Hepatocyte (in vitro differentiated cells): ENCODE measurements around the gene FKBP11. TPM values are rescaled to one million over a fixed set of nuclear protein-coding genes. Genes with fewer than 3 reads are reported as not detected.

Experiments used
- DNase-seq: peaks from one replicate; pipeline ENCODE4 v3.0.0-alpha.2; 2016; ENCODE audit warnings: low spot score
- H2AFZ ChIP-seq: fragments of 200-600 bp; sonication (generic); 2 replicates; pipeline ENCODE4 v1.6.0; 2016; ENCODE audit warnings: antibody characterized with exemption, mild to moderate bottlenecking
- H3K27ac ChIP-seq: fragments of 200-600 bp; sonication (generic); 2 replicates; pipeline ENCODE4 v1.5.1; 2016; ENCODE audit warnings: mild to moderate bottlenecking
- H3K27me3 ChIP-seq: fragments of 200-600 bp; sonication (generic); 2 replicates; pipeline ENCODE4 v1.6.1; 2016
- H3K36me3 ChIP-seq: fragments of 200-600 bp; sonication (generic); replicated peaks from 2 replicates; pipeline ENCODE4 v1.5.1; 2016; ENCODE audit warnings: low read depth; ENCODE audit not compliant: insufficient read depth
- H3K4me1 ChIP-seq: fragments of 200-600 bp; sonication (generic); 2 replicates; pipeline ENCODE4 v1.5.1; 2016; ENCODE audit warnings: mild to moderate bottlenecking, moderate library complexity; ENCODE audit not compliant: insufficient read depth
- H3K4me2 ChIP-seq: fragments of 200-600 bp; sonication (generic); 2 replicates; pipeline ENCODE4 v1.6.0; 2016
- H3K4me3 ChIP-seq: fragments of 200-600 bp; sonication (generic); 2 replicates; pipeline ENCODE4 v1.5.1; 2016; ENCODE audit warnings: mild to moderate bottlenecking
- H3K79me2 ChIP-seq: fragments of 200-600 bp; sonication (generic); 2 replicates; pipeline ENCODE4 v1.6.0; 2017; ENCODE audit warnings: mild to moderate bottlenecking
- H3K9me2 ChIP-seq: fragments of 200-600 bp; sonication (generic); replicated peaks from 2 replicates; pipeline ENCODE4 v1.6.0; 2017; ENCODE audit warnings: mild to moderate bottlenecking; ENCODE audit not compliant: insufficient read depth
- H3K9me3 ChIP-seq: fragments of 200-600 bp; sonication (generic); 2 replicates; pipeline ENCODE4 v1.5.1; 2016; ENCODE audit warnings: low read depth, mild to moderate bottlenecking
- H4K20me1 ChIP-seq: fragments of 200-600 bp; sonication (generic); 2 replicates; pipeline ENCODE4 v1.6.0; 2016; ENCODE audit warnings: mild to moderate bottlenecking; ENCODE audit not compliant: insufficient read depth, poor library complexity, severe bottlenecking
- EZH2 ChIP-seq: fragments of 200-600 bp; sonication (generic); IDR thresholded peaks from 2 replicates; pipeline ENCODE4 v1.6.1; 2016; ENCODE audit warnings: antibody characterized with exemption, mild to moderate bottlenecking, borderline replicate concordance
- EZH2phosphoT487 ChIP-seq: fragments of 200-600 bp; sonication (generic); IDR thresholded peaks from one replicate; pipeline ENCODE4 v1.6.1; 2018; ENCODE audit warnings: antibody characterized with exemption, mild to moderate bottlenecking, low read depth, moderate library complexity; ENCODE audit not compliant: unreplicated experiment, severe bottlenecking
- WGBS: methylation state at CpG from one replicate; pipeline ENCODE4 v1.1.6; 2016; ENCODE audit warnings: low lambda C conversion rate; ENCODE audit errors: missing lambda C conversion rate; 5-methylcytosine and 5-hydroxymethylcytosine counted together
- polyA plus RNA-seq: library from polyadenylated mRNA; unstranded; fragments of >200 nt; fragmentation: Nextera tagmentation; extraction: Ambion mirVana; gene quantifications from 2 replicates; pipeline ENCODE4 v1.2.1, GENCODE V29; 2016
- total RNA-seq: library from RNA; depleted of rRNA; stranded (reverse); fragments of >200 nt; gene quantifications from 2 replicates; pipeline ENCODE4 v1.2.3, GENCODE V29; 2014
- TF ChIP-seq, protein P1 (sequence below): fragments of 200-600 bp; sonication (generic); IDR thresholded peaks from 2 replicates; pipeline ENCODE4 v1.5.1; 2016; ENCODE audit warnings: antibody characterized with exemption, mild to moderate bottlenecking; ENCODE audit not compliant: poor library complexity

FKBP11 gene
- total and polyA plus RNA-seq, 2 experiments from 2014 or later = 30.4 to 201 TPM

DNA sequence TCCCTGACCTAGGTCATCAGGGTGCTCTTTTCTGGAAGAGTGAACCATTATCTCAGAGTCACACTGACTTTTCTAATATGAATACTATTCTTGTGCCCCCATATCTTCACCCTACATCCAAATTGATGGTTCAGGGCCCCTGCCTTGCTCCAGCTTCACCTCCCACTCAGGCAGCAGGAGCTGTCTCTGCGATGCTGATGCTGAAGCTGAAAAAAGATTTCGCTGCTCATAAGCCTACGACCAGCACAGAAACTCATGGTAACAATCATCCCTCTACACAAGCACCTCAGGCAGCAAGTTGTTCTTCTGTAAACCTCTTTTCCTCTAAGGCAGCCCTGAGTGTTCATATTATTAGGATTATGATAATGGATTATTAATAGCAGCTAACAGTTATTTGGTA lies 28.8 kb upstream of the FKBP11 start:
- 98% methylated on average over 3 of the region's 3 CpGs for WGBS
- Histone ChIP-seq H3K9me2 (no peaks in the 10 kb centered on the region), H3K4me2 (no peak overlapping the region), H3K4me3 (no peak overlapping the region), H3K79me2 (peaks cover 70% of the 10 kb centered on the region), H3K27me3 (no peaks in the 10 kb centered on the region), H2AFZ (no peak overlapping the region), H3K9me3 (no peaks in the 10 kb centered on the region), H3K4me1 (peaks cover 16% of the 10 kb centered on the region), H3K36me3 (no peaks in the 10 kb centered on the region), H4K20me1 (peaks cover 54% of the 10 kb centered on the region), H3K27ac (no peak overlapping the region)
- DNase-seq = no peak
- TF ChIP-seq, protein P1, sequence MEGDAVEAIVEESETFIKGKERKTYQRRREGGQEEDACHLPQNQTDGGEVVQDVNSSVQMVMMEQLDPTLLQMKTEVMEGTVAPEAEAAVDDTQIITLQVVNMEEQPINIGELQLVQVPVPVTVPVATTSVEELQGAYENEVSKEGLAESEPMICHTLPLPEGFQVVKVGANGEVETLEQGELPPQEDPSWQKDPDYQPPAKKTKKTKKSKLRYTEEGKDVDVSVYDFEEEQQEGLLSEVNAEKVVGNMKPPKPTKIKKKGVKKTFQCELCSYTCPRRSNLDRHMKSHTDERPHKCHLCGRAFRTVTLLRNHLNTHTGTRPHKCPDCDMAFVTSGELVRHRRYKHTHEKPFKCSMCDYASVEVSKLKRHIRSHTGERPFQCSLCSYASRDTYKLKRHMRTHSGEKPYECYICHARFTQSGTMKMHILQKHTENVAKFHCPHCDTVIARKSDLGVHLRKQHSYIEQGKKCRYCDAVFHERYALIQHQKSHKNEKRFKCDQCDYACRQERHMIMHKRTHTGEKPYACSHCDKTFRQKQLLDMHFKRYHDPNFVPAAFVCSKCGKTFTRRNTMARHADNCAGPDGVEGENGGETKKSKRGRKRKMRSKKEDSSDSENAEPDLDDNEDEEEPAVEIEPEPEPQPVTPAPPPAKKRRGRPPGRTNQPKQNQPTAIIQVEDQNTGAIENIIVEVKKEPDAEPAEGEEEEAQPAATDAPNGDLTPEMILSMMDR = no peak
- TF ChIP-seq EZH2phosphoT487 = no peak
- TF ChIP-seq EZH2 = no peak

DNA sequence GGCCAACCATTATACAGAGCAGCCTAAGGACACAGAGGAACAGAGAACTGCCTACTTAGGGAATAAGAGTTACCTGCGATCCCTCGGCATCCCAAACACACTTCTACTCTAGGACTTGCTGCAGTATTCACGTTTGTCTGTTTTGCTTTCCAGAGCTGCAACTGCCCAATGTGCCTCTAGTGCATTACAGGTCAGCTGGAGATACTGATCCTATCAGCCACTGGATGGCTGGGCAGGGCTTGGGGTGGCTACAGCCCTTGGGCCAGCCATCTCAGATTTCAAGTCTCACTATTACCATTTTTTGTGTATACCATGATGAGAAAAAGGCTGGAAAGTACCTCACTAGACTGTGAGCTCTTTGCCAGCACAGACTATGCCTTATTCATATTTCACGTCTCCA lies 27.4 kb upstream of the FKBP11 start:
- Histone ChIP-seq H4K20me1 (peaks cover 65% of the 10 kb centered on the region), H3K79me2 (peaks cover 83% of the 10 kb centered on the region)

DNA sequence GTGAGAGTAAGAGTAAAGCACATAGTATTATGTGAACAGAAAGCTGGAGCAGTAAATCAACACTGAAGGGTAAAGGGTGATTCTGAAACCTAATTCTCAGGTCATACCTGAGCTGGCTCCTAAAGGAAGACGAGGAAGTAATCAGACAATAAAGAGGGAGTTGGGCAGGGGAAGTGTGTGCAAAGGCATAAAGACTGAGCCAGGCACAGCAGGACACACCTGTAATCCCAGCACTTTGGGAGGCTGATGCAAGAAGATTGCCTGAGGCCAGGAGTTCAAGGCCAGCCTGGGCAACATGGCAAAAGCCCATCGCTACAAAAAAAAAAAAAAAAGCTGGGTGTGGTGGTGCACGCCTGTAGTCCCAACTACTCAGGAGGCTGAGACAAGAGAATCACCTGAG lies 22.4 kb upstream of the FKBP11 start:
- Histone ChIP-seq H3K27ac (no peak overlapping the region), H3K9me2 (no peaks in the 10 kb centered on the region), H3K27me3 (no peaks in the 10 kb centered on the region), H4K20me1 (peaks cover 75% of the 10 kb centered on the region), H3K4me2 (no peak overlapping the region), H2AFZ (no peak overlapping the region), H3K9me3 (no peaks in the 10 kb centered on the region), H3K36me3 (no peaks in the 10 kb centered on the region), H3K79me2 (peaks cover 94% of the 10 kb centered on the region), H3K4me3 (no peak overlapping the region), H3K4me1 (no peaks in the 10 kb centered on the region)
- TF ChIP-seq, protein P1 = no peak
- no peak for TF ChIP-seq EZH2
- TF ChIP-seq EZH2phosphoT487 = no peak
- 89% methylated on average over 3 of the region's 3 CpGs for WGBS
- DNase-seq = no peak

More for the DNA sequence above, 27.4 kb upstream of the FKBP11 start:
- WGBS = 92% methylated on average over 4 of the region's 4 CpGs
- Histone ChIP-seq H3K4me3 (no peak overlapping the region), H3K27me3 (no peaks in the 10 kb centered on the region), H3K9me3 (no peaks in the 10 kb centered on the region), H3K4me1 (peaks cover 9% of the 10 kb centered on the region), H3K27ac (no peak overlapping the region), H3K36me3 (no peaks in the 10 kb centered on the region), H3K9me2 (no peaks in the 10 kb centered on the region), H3K4me2 (no peak overlapping the region), H2AFZ (no peak overlapping the region)
- TF ChIP-seq EZH2 (no peak), EZH2phosphoT487 (no peak)
- TF ChIP-seq, protein P1 = no peak
- DNase-seq = no peak

DNA sequence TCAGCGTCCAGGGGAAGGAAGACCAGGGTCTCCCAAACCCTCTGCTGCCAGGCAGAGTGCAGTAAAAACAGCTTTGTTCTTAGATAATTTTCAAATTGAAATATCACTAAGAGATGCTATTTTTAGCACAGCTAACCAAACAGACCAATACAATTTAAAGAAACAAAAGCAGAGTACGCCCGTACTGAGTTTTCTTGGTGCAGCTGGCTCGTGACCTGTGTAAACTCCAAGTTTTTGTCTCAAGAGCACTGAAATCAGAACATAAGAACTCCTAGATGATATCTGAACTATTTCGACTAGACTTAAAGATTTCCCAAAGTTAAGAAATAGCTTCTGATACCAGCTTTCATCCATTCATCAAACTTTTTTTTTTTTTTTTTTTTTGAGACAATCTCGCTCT lies 21.7 kb upstream of the FKBP11 start:
- peaks cover 74% of the 10 kb centered on the region for H4K20me1 ChIP-seq

More for the DNA sequence above, 21.7 kb upstream of the FKBP11 start:
- peaks cover 91% of the 10 kb centered on the region for H3K79me2 ChIP-seq
- no peak overlapping the region for H3K4me3 ChIP-seq
- DNase-seq = no peak
- no peak overlapping the region for H3K4me2 ChIP-seq
- 86% methylated on average over 6 of the region's 6 CpGs for WGBS
- H3K4me1 ChIP-seq = no peaks in the 10 kb centered on the region
- H3K36me3 ChIP-seq = no peaks in the 10 kb centered on the region
- peak overlapping the region; percentile 18 for H3K27ac ChIP-seq
- H3K27me3 ChIP-seq = no peaks in the 10 kb centered on the region
- H3K9me2 ChIP-seq = no peaks in the 10 kb centered on the region
- TF ChIP-seq EZH2 = no peak
- no peak for TF ChIP-seq EZH2phosphoT487
- TF ChIP-seq, protein P1 = no peak
- no peaks in the 10 kb centered on the region for H3K9me3 ChIP-seq
- no peak overlapping the region for H2AFZ ChIP-seq
